GM21390 (cell line): Measurements from ENCODE around the gene TSC22D1.

ENCODE experiments used
- ATAC-seq: cut with Tn5 transposase; IDR thresholded peaks from one replicate; pipeline ENCODE4 v1.9.1; 2021; ENCODE audit not compliant: unreplicated experiment

Gene TSC22D1

GRCh38 chr13:44388427-44389059, 187.6 kb downstream of the TSC22D1 start:
- ATAC-seq, result no peak

DNA sequence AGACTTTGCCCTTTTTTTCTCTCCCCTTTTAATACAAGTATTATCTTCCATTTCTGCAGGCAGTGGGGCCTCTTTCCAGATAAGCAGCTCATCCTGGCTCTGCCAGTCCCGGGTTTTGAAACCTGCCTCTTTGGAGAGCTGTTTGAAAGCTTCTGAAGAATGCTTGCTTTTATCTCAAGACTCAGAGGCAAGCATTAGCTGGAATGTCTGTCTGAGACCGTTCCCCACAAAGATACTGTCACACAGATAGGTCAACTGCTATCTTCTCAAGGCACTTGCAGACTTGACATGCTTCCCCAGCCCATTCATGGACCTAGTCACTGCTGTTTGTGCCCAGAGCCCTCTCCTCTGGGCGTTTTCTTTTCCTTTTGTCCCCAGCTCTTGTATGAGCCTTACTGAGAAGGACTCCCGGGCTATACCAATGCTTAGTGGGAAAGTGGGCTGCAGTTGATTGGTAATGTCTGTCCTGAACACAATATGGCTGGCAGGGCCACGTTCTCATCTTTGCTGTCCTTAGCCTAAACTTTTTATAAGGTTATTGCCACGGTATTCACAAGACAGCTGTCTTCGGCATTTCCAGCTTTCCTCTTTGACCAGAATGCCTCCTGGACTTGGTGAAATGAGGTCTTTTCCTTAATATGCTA, 189.1 kb downstream of the TSC22D1 start:
- ATAC-seq, result no peak

DNA sequence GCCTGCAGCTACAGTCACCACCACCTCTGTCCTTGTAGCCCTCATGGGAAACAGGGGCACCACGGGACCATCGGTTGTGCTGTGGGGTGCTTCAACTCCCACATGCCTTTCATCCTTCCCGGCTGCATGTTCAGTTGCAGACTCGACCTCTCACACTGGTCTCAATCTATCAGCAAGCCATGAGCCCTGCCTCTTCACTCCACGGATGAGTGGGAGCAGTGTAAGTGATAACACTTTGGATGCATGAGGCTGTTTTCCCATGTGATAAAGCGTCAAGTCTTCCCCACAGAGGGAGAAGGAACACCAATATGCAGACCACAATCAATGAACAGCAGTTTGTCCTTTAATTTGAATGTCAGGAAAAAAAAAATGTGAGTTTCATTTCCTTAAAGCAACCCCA, 190.3 kb downstream of the TSC22D1 start:
- no peak for ATAC-seq

DNA sequence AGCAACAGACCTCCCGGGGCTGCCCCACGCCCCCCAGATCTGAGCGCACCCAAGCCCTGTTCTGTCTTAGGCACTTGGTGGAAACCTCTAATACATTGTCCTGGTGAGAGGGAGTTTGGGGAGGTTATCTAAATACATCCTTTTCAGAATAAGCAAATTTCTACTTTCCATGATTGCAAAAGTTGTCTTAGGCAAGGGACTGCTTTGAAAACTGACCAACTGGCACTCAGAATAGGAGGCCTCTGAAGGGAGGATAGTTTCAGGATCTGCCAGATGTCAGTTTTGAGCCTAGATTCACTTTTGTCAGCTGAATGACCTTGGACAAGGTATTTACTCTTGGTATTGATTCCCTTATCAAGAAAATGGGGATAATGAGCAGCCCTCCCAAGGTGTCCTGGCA, 190.7 kb downstream of the TSC22D1 start:
- ATAC-seq, result no peak

- ATAC-seq, result no peak
Measured at GRCh38 chr13:44384778-44385177, 191.4 kb downstream of the TSC22D1 start.

- no peak for ATAC-seq
Measured at GRCh38 chr13:44383945-44384344, 192.2 kb downstream of the TSC22D1 start.

- no peak for ATAC-seq
Measured at GRCh38 chr13:44382635-44383145, 193.4 kb downstream of the TSC22D1 start.
